NCI-H2227 (cell line): ENCODE results near the gene FBLN1.
"Not testable (repeated sequence)": the region's sequence is repeated elsewhere in the genome, so short reads cannot be mapped to it uniquely, and the experiment has no call there.

Experiments
- DNase-seq: peaks from one replicate; lab custom pipeline; 2025; ENCODE audit not compliant: unreplicated experiment; lab: John Stamatoyannopoulos, UW

Gene FBLN1

GRCh38 chr22:45502215-45503049 lies at the start of gene FBLN1:
Gene FBLN1 (plus strand): TSS chr22:45502883. CDS start chr22:45502986, 103 bp downstream.
- peak; percentile 70 for DNase-seq

- no peak for DNase-seq
Observed at GRCh38 chr22:45453764-45454163, 48.9 kb upstream of the FBLN1 start.

- no peak for DNase-seq
Observed at GRCh38 chr22:45454275-45454674, 48.4 kb upstream of the FBLN1 start.

- no peak for DNase-seq
Observed at GRCh38 chr22:45455212-45455611, 47.5 kb upstream of the FBLN1 start.

GRCh38 chr22:45455621-45456020 lies 47.1 kb upstream of the FBLN1 start:
- no peak for DNase-seq

GRCh38 chr22:45456811-45457210 lies 45.9 kb upstream of the FBLN1 start:
- DNase-seq = no peak

- DNase-seq = no peak
Observed at GRCh38 chr22:45458532-45458931, 44.2 kb upstream of the FBLN1 start.

- DNase-seq = no peak
Observed at GRCh38 chr22:45459235-45459634, 43.4 kb upstream of the FBLN1 start.

- no peak for DNase-seq
Observed at GRCh38 chr22:45460288-45461109, 42.2 kb upstream of the FBLN1 start.

- no peak for DNase-seq
Observed at GRCh38 chr22:45462034-45462655, 40.5 kb upstream of the FBLN1 start.

GRCh38 chr22:45463691-45464090 lies 39.0 kb upstream of the FBLN1 start:
- not testable (repeated sequence) for DNase-seq

- DNase-seq = no peak
Observed at GRCh38 chr22:45465633-45466032, 37.0 kb upstream of the FBLN1 start.

- no peak for DNase-seq
Observed at GRCh38 chr22:45468872-45469271, 33.8 kb upstream of the FBLN1 start.

- no peak for DNase-seq
Observed at GRCh38 chr22:45469281-45470073, 33.2 kb upstream of the FBLN1 start.

GRCh38 chr22:45470871-45471270 lies 31.8 kb upstream of the FBLN1 start:
- DNase-seq = no peak

- no peak for DNase-seq
Observed at GRCh38 chr22:45472426-45472825, 30.3 kb upstream of the FBLN1 start.

GRCh38 chr22:45473626-45474237 lies 29.0 kb upstream of the FBLN1 start:
- DNase-seq = no peak

GRCh38 chr22:45475063-45475747 lies 27.5 kb upstream of the FBLN1 start:
- DNase-seq = no peak

GRCh38 chr22:45475851-45476514 lies 26.7 kb upstream of the FBLN1 start:
- DNase-seq = no peak
